Endodermal cell (in vitro differentiated cells): ENCODE data around the gene TMEM198. TPM values are rescaled to one million over a fixed set of nuclear protein-coding genes. Genes with fewer than 3 reads are reported as not detected.
A peak's percentile ranks its signal among the peaks of the same experiment; 100 is the strongest.

Experiments
- DNase-seq: peaks from one replicate; pipeline ENCODE4 v3.0.0-alpha.2; 2017
- H3K27ac ChIP-seq: 2 replicates; pipeline ENCODE4 v1.5.1; 2013; ENCODE audit warnings: mild to moderate bottlenecking, low read depth, low read length, moderate library complexity
- H3K27me3 ChIP-seq: 2 replicates; pipeline ENCODE4 v1.6.1; 2013; ENCODE audit warnings: mild to moderate bottlenecking, low read length, moderate library complexity; ENCODE audit not compliant: insufficient read depth, control insufficient read depth, poor library complexity, severe bottlenecking
- H3K36me3 ChIP-seq: 2 replicates; pipeline ENCODE4 v1.7.0; 2013; ENCODE audit warnings: mild to moderate bottlenecking, low read length, moderate library complexity; ENCODE audit not compliant: control insufficient read depth, insufficient read depth
- H3K4me1 ChIP-seq: one replicate; pipeline ENCODE4 v1.7.0; 2013; ENCODE audit warnings: low read length; ENCODE audit not compliant: control insufficient read depth, insufficient read depth
- H3K4me3 ChIP-seq: 2 replicates; pipeline ENCODE4 v1.5.1; 2013; ENCODE audit warnings: mild to moderate bottlenecking, low read length, moderate library complexity
- H3K9ac ChIP-seq: 2 replicates; pipeline ENCODE4 v1.6.1; 2013; ENCODE audit warnings: mild to moderate bottlenecking, low read length, moderate library complexity; ENCODE audit not compliant: poor library complexity, severe bottlenecking; ENCODE audit errors: extremely low read depth
- H3K9me3 ChIP-seq: 2 replicates; pipeline ENCODE4 v1.6.1; 2013; ENCODE audit warnings: mild to moderate bottlenecking, low read length, moderate library complexity; ENCODE audit not compliant: control insufficient read depth
- H3K27ac Mint-ChIP-seq: 2 replicates; pipeline ENCODE4 v1.8.0; 2020; ENCODE audit warnings: mixed read lengths
- H3K27me3 Mint-ChIP-seq: 2 replicates; pipeline ENCODE4 v1.8.0; 2021; ENCODE audit warnings: mild to moderate bottlenecking, mixed read lengths; ENCODE audit not compliant: insufficient read depth
- H3K36me3 Mint-ChIP-seq: 2 replicates; pipeline ENCODE4 v1.8.0; 2020; ENCODE audit warnings: low read depth, mixed read lengths
- H3K4me1 Mint-ChIP-seq: 2 replicates; pipeline ENCODE4 v1.8.0; 2020; ENCODE audit warnings: mixed read lengths
- H3K4me3 Mint-ChIP-seq: 2 replicates; pipeline ENCODE4 v1.8.0; 2020; ENCODE audit warnings: mild to moderate bottlenecking, moderate library complexity, mixed read lengths
- H3K9me3 Mint-ChIP-seq: 2 replicates; pipeline ENCODE4 v1.8.0; 2020; ENCODE audit warnings: mild to moderate bottlenecking, mixed read lengths
- CTCF ChIP-seq: fragments of 200-600 bp; sonication (generic); conservative IDR thresholded peaks from 2 replicates; pipeline ENCODE4 v1.5.0; 2021; ENCODE audit warnings: antibody characterized with exemption, mild to moderate bottlenecking
- WGBS, 2 experiments: methylation state at CpG; one replicate each; pipeline versions ENCODE4 v1.1.5 to v1.1.7; 2013; ENCODE audit warnings: missing lambda C conversion rate in 2 of 2, mixed read lengths in 1 of 2; ENCODE audit not compliant: insufficient coverage in 1 of 2, insufficient read length in 1 of 2; 5-methylcytosine and 5-hydroxymethylcytosine counted together
- total RNA-seq, 2 donors: library from RNA; stranded (reverse); fragmentation: NEBNext Ultra II Directional in 1 of 2; extraction: Animal tissue kit (Norgen Biotek cat#: 25700) in 1 of 2; gene quantifications; 2 replicates in 1 of 2; 3 replicates in 1 of 2; pipeline ENCODE4 v1.2.1, GENCODE V29; 2021

The TMEM198 gene
- total RNA-seq, 2 donors from 2014 or later, result 2.6 to 3.9 TPM

GRCh38 chr2:219512524-219513216 lies 31.2 kb upstream of the TMEM198 start:
- no peaks in the 10 kb centered on the region for H3K9me3 ChIP-seq
- DNase-seq, result peak; percentile 55
- Mint-ChIP-seq H3K36me3 (no peaks in the 10 kb centered on the region), H3K4me3 (peak overlapping the region; percentile 41), H3K27ac (no peak overlapping the region), H3K4me1 (peaks cover 27% of the 10 kb centered on the region), H3K9me3 (peaks cover 3% of the 10 kb centered on the region), H3K27me3 (peaks cover 77% of the 10 kb centered on the region)
- H3K36me3 ChIP-seq, result no peaks in the 10 kb centered on the region
- H3K27ac ChIP-seq, result no peak overlapping the region
- no peak for TF ChIP-seq CTCF
- H3K9ac ChIP-seq, result no peak overlapping the region
- H3K4me1 ChIP-seq, result peaks cover 9% of the 10 kb centered on the region
- peaks cover 54% of the 10 kb centered on the region for H3K27me3 ChIP-seq
- no peak overlapping the region for H3K4me3 ChIP-seq
- WGBS, 2 experiments, result 46 to 50% methylated on average over 13 to 16 of the region's 16 CpGs

GRCh38 chr2:219513787-219514186 lies 30.0 kb upstream of the TMEM198 start:
- H3K27ac Mint-ChIP-seq, result no peak overlapping the region
- no peaks in the 10 kb centered on the region for H3K9me3 ChIP-seq
- H3K27me3 Mint-ChIP-seq, result peaks cover 87% of the 10 kb centered on the region
- peaks cover 3% of the 10 kb centered on the region for H3K9me3 Mint-ChIP-seq
- peaks cover 58% of the 10 kb centered on the region for H3K27me3 ChIP-seq
- 40 to 58% methylated on average over 2 to 4 of the region's 4 CpGs for WGBS, 2 experiments
- peaks cover 28% of the 10 kb centered on the region for H3K4me1 Mint-ChIP-seq
- H3K4me3 Mint-ChIP-seq, result peak overlapping the region; percentile 41
- peak overlapping the region; percentile 15 for H3K4me3 ChIP-seq
- no peak overlapping the region for H3K27ac ChIP-seq
- TF ChIP-seq CTCF, result no peak
- H3K4me1 ChIP-seq, result peaks cover 9% of the 10 kb centered on the region
- DNase-seq, result peak; percentile 54
- H3K36me3 Mint-ChIP-seq, result no peaks in the 10 kb centered on the region
- no peaks in the 10 kb centered on the region for H3K36me3 ChIP-seq
- H3K9ac ChIP-seq, result no peak overlapping the region

- DNase-seq, result peak; percentile 77
- peaks cover 88% of the 10 kb centered on the region for H3K27me3 Mint-ChIP-seq
These were observed 29.5 kb upstream of the TMEM198 start, which contains the start of gene ASIC4 for GRCh38 chr2:219514196-219514761. Gene ASIC4 (plus strand): TSS chr2:219514482. CDS start chr2:219514725, 243 bp downstream.

More at GRCh38 chr2:219514196-219514761, 29.5 kb upstream of the TMEM198 start, which contains the start of gene ASIC4:
- H3K4me3 ChIP-seq, result peak within 1 kb of the TSS; percentile 15
- no peak for TF ChIP-seq CTCF
- Mint-ChIP-seq H3K9me3 (peaks cover 3% of the 10 kb centered on the region), H3K4me1 (peaks cover 29% of the 10 kb centered on the region), H3K4me3 (peak within 1 kb of the TSS; percentile 41), H3K27ac (no peak within 1 kb of the TSS), H3K36me3 (no peaks in the 10 kb centered on the region)
- H3K36me3 ChIP-seq, result no peaks in the 10 kb centered on the region
- no peaks in the 10 kb centered on the region for H3K9me3 ChIP-seq
- 27 to 36% methylated on average over 15 to 31 of the region's 31 CpGs for WGBS, 2 experiments
- no peak within 1 kb of the TSS for H3K27ac ChIP-seq
- peaks cover 8% of the 10 kb centered on the region for H3K4me1 ChIP-seq
- peaks cover 58% of the 10 kb centered on the region for H3K27me3 ChIP-seq
- no peak within 1 kb of the TSS for H3K9ac ChIP-seq
